T-helper 2 cell (primary cell): ENCODE data around the gene RCAN1.

Experiments
- DNase-seq, 5 experiments: peaks; one replicate each; pipeline versions ENCODE4 v3.0.0 to v3.0.0-alpha.2; 2012 to 2022

The RCAN1 gene

DNA sequence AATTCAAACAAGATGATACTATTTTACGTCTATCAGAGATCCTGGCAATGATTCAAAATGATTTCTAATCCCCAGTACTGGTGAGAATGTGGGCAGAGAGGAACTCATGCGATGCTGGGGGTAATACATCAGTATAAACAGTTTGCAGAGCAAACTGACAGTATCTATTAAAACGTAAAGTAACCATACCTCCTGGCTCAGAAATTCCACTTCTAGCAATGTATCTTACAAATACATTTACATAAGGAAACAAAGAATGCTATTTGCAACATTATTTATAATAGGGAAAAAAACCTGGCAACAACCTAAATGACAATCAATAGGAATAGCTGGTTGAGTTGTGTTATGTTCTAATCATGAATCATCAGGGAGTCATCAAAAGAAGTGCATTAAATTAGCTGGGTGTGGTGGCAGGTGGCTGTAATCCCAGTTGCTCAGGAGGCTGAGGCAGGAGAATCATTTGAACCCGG lies 15.9 kb downstream of the RCAN1 start:
- DNase-seq = no peak

DNA sequence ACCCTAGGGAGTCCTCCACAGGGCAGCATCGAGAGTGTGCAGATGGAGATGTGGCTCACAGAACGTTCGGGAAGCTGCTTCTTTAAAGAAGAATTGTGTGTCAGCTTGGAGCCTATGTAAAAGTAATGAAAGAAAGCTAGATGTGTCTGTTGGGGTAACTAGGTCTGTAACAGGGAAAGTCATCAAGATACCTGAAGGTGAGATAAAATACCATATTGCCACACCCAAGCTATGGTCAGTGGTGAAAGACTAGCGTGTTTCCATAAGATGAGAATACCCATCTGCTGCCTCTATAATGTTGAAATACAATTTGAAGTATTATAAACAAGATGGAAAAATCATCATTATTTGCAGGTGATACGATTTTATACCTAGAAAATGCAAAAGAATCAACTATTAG lies 17.5 kb downstream of the RCAN1 start:
- DNase-seq = no peak

DNA sequence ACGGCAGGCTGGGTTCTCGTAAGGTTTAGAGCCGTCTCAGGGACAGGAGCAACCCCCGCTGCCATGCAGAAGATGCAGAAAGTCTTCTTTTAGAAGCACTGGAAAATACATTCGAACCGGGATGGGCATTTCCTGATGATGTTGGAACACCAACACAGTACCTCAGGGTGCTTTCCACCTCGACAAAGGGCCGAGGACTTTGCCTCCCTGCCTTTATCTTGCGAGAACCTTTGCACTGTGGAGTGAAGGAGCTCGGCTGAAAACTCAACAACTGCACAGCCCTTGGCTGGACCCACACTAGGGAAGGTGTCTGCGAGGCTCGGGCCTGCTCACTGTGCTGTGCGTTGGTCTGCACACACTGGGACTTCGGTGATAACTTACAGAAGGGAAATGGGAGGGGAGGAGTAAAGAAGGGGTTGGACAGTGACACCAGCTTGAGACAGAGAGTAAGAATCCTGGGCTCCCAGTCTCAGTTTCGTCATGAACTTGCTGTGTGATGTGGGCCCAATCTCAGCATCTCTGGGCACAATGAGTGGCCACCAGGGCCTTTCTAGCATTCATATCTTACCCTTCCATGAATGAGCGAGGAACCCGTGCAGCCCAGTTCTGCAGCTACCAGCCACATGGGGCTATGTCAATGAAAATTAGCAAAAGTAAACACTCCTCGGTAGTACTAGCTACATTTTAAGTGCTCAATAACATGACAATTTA lies 18.2 kb downstream of the RCAN1 start:
- DNase-seq = no peak

DNA sequence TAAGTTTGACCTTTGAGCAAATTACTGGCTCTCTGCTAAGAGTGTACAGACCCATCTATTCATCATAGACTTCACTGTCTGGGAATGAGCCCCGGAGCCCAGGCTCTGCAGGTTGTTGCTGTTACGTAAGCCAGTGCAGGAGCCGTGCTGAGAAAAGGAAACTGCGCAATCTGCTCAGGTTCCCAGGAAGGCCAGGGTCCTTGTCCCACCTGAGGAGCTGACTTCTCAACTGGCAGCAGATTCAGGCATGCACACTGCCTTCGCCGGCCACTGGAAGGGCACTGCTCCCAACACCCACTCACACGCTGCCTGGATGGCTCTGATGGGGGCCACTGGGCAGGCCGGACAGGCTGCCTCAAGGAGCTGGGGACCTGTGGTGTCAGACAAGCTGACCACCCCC lies 19.5 kb downstream of the RCAN1 start:
- no peak for DNase-seq

DNA sequence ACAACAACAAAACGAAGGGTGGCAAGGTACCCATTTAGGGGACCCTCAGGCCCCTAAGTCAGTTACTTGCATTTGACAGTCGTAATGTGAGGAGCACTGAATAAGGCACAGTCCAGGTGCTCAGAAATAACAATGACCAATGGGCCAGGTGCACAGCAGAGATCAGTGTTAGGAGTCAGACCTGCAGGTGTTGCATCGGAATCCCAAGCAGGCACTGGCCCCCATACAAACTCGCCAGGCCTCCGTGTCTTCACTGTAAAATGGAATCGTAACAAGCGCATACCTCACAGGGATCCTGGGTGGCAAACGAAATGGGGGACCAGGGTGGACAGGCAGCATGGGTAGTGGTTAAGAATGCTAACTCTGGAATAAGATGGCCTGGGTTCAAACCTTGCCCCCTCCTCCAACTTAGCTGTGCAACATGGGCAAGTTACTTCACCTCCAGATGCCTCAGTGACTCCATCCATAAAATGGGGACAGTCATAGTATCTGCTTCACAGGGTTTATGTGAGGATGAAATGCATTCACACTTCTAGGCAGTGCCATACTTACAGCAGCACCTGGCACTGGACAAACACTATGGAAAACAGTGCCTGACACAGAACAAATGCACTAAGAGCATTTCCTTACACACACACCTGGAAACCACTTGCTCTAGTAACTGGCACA lies 20.2 kb downstream of the RCAN1 start:
- DNase-seq = no peak

DNA sequence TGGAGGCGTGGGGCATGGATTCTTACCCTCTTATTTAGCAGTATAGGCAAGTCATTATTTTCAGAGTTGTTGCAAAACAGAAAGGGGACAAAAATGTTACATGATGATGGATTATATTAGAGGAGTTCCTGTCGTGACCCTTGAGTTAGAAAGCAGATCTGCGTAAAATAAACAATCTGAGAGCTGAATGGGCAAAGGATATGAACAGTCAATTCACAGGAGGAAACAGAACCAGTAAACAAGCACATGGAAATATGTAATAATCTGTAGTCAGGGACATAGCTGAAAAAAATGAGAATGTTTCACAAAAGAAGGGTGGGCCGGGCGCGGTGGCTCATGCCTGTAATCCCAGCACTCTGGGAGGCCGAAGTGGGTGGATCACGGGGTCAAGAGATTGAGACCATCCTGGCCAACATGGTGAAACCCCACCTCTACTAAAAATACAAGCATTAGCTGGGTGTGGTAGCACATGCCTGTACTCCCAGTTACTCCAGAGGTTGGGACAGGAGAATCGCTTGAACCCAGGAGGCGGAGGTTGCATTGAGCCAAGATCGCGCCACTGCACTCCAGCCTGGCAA lies 20.9 kb downstream of the RCAN1 start:
- DNase-seq = no peak

DNA sequence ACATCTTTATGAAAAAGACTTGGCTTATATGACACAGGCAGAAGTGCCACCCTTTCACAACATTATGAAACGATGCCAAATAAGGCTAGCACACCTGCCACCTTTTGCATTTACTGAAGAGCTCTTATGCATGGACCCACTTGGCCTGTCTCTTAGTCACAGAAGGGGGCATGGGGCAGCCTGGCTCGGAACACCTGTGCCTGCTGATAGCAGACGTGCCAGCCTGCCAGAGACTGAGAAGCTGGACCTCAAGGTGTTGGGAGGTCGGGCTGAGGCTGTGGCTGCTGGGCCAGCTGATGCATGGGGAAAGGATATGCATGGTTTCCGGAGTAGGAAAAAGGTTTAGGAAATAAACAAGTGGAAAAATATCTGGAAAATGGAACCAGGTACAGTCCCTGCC lies 21.5 kb downstream of the RCAN1 start:
- no peak for DNase-seq

DNA sequence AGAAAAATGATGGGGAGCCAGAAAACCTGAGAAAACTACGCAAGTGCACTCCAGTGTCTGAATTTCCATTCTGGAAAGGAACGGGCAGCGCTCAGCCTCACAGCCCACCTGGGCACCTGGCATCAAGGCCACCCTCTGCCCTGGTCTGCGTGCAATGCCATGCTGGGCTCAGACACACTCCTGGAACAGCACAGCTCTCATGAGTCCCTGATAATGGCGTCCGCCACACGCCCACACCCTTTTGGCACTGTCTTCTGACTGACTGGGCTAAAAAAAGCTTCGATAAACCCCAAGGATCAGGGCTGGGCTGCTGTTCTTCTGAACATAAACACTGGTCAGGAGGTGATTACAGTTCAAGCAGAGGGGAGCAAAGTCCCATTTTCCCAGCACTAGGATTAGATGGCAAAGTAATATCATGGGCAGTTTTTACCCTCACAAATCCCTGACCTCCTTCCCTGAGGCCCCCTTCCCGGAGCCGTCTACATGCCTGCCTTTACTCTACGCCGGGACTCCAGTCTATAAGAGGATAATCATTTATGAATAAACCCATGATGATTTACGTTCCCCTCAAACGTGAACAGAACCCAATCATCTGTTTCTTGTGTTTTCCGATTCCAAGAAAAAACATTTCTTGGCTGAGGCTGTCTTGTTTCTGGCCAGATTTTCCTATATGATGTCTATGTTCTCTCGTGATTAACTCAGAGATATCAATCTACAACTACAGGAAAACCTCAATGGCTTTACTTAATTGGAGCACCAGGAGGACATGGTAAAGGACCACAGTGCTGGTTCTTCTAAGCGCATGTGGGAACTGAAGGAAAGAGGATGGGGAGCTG lies 22.6 kb downstream of the RCAN1 start:
- DNase-seq = no peak

DNA sequence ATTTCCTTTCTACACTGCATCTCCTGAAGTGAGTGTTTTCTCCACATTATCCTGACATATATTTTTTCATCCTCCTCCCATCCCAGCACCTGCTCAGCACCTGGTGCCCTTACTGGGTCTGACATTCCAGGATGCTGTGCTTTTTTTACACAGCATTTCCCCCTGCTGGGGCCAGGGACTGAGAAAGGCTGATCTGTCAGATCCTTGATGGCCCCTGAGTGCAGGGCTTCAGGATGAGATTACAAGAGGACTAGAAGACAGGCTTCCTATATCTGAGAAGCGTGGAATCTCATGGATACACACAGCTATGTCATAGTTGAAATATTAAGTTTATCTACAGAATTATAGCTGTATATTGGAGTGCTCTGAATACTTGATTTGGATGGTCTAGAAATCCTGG lies 24.4 kb downstream of the RCAN1 start:
- DNase-seq = no peak

DNA sequence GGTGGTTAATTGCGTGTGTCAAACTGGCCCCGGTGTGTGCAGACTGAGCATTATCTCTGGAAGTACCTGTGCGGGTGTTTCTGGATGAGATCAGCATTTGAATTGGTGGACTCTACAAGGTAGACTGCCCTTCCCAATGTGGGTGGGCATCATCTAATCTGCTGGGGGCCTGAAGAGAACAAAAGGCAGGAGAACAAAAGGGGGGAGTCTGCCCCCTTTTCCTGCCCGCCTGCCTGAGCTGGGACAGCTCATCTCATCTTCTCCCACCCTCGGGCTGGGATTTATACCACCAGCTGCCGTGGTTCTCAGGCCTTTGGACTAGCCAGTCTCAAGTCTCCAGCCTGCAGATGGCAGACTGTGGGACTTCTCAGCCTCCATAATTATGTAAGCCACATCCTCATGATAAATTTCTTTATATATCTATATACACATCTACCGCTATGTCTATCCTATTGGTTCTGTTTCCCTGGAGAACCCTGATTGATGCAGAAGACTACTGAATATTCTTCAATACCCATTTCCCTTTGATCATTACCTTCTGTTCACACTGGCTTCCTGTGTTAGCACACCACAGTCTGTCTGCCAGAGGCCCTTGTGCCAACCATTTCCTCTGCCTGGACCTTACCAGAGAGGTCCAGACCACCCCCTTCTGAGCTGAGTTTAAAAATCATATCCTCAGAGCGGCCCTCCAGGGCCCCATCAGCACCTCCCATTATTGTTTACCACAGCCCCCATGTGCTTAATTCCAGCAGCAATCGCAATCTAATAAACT lies 25.2 kb downstream of the RCAN1 start:
- no peak for DNase-seq

DNA sequence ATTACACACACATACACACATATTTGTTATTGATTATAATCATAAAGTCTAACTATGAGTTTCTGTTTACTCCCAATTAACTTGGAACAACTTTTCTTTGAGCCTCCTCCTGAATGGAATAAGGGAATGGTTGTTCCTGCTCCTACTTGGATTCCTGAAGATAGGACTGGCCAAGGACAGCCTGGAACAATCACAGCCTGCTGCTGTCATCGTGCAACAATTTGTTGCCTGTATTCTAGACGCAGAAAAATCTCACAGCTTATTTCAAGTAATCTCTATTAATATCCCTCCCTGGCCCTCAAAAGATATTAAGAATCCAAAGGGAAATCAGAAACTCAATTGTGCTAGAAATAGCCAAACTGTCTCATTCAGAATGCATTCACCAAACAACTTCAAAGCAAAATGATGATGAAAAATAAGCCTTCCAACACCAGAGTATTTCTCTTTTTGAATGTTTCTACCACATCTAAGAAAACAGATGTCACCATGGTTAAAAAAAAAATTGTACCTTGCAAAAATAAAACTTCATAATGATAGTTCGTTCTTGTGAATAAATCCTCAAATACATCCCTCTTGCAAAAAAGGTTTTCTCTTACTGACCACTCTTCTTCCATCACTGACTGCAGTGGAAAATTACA lies 30.9 kb downstream of the RCAN1 start:
- DNase-seq = peak in 1 of 5 experiments; percentile 7

DNA sequence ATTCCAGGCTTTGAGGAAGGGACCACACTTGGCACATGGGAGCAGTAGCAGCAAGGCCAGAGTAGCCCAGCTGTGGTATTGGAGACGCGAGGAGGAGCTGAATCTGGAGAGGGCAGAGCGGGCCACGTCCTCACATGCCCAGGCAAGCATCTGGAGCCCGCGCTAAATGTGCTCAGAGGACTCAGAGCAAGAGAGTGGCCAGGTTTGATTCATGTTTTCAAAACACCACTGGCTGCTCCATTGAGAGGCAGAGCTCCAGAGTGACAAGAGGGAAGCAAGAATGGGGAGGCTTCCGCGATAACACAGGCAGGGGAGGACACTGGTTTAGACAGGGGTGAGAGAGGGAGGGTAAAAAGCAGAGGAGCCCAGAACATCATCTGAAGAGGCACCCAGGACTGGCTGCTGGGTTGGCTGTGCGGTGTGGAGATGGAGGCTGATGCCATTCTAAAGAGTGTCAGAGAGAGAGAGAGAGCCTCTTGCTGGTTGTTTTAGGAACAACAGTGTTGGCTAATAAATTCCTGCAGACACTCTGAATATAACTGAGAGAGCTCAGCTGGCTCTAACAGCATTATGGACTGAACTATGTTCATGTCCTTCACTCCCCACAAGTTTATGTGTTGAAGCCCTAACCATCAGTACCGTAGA lies 32.3 kb downstream of the RCAN1 start:
- DNase-seq = peak in 1 of 5 experiments; percentile 37

DNA sequence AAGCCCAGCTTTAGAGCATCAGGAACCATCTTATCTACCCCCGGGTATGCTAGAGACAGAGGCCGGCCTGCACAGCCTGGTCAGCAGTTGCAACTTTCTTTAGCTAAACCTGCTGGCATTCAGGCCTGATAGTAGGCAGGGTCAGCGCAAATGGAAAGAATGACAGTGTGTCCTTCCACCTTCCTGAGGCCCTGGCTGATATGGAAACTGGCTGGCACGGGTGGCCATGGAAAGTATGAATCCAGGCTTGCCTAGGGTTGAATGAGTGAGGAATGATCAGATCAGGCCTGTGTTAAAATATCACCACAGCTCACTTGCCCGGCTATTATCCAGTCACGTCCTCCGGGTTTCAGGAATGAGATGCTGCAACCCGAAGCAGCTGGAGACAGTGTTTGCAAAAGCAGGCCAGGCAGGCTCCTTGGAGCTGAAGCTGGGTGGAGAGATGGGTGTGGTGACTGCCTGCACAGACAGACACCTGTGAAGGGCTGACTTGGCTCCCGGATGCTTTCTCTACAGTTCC lies 34.7 kb downstream of the RCAN1 start:
- DNase-seq = no peak

DNA sequence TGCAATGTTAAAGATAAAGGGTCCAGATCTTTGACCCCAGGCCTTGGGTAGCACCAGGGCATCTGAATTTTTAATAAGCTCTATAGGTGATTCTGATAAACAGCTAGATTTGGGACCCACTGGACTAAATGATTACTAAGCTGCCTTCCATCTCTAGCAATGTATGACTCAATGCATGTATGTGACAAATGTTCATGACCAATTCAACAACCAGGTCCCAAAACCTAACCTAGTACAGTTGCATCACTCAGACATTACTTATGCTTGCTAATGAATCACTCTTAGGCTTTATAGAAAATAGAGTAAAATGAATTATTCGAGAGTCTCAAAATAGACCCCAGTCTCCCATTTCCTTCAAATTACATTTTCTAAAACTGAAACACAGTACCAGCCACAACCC lies 35.5 kb downstream of the RCAN1 start:
- DNase-seq = no peak

DNA sequence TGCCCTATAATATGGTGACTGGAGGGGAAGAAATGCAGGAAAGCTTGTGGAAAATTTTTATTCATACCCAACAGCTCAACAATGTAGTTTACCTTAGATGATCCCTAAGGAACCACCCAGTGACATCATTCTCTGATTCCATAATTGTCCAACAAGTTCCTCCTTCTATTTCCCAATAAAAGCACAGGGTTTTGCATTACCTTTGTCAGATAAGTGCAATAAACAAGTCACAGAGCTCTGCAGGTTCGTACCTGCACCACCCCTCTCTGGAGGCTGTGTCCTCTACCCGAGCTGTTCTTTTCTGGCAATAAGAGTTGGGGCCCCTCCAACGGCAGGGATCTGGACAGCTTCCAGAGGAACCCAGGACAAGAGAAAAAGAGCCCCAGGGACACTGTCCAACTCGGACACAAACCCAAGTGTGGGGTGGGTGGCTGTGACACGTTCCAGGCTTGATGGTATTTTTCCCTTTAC lies 38.8 kb downstream of the RCAN1 start:
- no peak for DNase-seq

DNA sequence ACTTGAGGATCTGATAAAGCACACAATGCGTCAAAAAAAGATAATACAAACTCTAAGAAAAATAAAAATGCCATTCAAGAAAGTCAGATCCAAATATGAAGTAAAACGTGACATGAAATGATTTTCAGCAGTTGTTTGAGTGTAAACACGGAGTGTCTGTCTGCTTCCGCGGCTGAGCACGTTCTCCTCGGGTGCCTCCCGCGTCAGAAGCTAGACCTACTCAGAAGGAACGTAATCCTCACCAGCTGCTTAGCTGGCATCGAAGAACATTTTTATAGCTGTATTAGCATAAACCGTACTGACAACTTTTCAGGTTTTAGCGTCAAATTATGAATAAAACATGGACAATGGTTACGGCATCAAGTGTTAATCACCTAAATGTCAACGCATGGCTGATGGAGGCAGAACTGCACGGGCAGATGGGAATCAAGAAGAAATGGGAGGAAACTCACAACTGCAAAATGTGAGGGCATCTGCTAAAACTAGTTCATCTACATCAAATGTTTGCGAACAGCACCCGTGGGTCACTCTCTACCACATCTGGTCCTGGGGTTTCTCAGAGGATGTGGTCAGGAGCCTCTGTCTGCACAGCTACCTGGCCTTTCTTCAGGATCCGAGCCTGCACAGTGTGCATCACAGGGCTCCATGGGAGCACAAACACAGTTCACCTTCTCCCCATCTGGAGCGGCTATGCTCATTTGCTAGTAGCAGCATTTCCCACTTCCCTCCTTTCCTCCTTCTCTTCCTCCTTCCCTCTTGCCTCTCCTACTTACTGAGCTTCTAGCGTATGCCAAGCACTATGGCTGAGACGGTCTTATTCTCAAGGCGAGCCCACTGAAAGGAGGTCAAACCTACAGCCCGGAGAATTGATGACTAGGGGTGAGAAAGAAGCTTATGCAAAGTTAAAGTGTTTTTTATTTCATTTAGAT lies 40.0 kb downstream of the RCAN1 start:
- no peak for DNase-seq

DNA sequence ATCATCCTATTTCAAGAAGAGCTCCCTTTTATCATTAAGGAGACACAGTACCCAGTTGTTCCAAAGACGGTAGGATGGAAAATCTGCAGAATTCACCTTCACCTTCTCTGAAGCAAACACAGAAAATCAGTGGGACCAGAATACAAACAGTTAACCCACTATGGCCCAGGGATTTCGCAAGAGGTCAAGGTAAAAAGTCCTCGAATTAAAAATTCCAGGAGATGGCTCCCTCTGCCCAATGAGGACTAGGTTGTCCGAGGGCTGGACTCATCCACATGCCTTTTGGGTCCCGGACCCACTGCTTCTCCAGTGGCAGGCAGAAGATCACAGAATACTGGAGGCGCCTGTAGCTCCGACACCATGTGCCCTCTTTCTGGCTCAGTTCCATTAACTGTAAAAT lies 42.9 kb downstream of the RCAN1 start:
- no peak for DNase-seq

DNA sequence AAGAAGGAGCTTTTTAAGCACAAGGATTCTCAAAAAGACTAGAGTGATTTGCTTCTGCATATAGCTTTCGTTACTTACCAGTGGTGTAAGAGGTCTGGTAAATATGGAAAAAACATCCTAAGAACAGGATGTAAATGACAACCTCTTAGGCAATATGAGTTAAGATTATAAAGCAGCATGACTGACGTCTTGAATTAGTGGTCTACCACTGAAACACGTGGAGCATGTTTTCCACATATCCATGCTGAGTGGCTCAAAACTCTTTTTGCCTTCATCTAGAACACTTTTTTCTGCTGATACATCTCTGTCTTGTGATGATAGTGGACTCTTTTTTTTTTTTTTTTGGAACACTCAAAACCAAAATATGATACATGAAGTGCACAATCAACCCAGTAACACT lies 44.6 kb downstream of the RCAN1 start:
- no peak for DNase-seq

DNA sequence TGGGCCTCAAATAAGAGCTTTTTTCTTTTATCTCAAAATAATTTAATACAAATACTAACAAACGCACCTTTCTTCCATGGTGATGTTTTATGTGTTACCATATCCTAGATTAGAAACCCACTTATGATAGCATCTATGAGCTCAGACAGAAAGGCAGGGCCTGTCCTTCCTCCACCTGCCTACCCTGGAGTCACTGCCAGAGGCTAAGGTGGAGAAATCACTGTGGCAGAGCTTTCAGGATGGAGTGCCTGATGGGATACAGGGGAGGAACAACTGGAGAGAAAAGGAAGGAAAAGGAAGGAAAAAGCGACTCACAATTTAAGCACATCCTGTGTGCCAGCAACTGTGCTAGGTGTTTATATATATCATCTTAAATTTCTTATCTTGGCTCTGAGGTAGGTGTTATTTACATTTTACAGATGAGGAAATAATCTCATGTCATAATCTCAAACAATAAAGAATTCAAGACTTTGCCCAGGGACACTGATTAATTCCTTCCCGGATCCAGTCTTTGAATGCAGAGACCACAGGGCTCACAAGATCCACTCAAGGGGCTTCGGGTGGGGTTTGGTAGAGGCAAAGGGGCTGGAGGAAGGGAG lies 45.4 kb downstream of the RCAN1 start:
- no peak for DNase-seq
